ENCODE measurements around the gene EFHD2. TPM values are rescaled to one million over a fixed set of nuclear protein-coding genes. Genes with fewer than 3 reads are reported as not detected.
"Not testable (repeated sequence)": the region's sequence is repeated elsewhere in the genome, so short reads cannot be mapped to it uniquely, and the experiment has no call there.

EFHD2 gene
- total RNA-seq, 4 donors from 2014 or later = 38.9 to 55.7 (median 43.5) TPM

- intact Hi-C loops (cut with DNase I; ENCODE audit: low total_unique reads) = no loop called here
Measured at GRCh38 chr1:15385420-15385819, 24.3 kb upstream of the EFHD2 start.

GRCh38 chr1:15386164-15386749 lies 23.4 kb upstream of the EFHD2 start:
- intact Hi-C loops (cut with DNase I; ENCODE audit: low total_unique reads) = no loop called here
- 26 to 35% methylated on average over 17 of the region's 17 CpGs for WGBS, 2 donors
- no peak overlapping the region for H3K4me3 ChIP-seq (ENCODE audit: low read depth, poor library complexity, severe bottlenecking)

More at GRCh38 chr1:15385420-15385819, 24.3 kb upstream of the EFHD2 start:
- no peak for DNase-seq (ENCODE audit: low spot score in 2 of 2)
- no peak overlapping the region for H3K4me3 ChIP-seq (ENCODE audit: low read depth, poor library complexity, severe bottlenecking)
- TF ChIP-seq POLR2A (IDR thresholded peaks at IDR 0.05) = no peak
- no peak for TF ChIP-seq CTCF (IDR thresholded peaks at IDR 0.05)
- 92 to 94% methylated on average over 3 of the region's 3 CpGs for WGBS, 2 donors

GRCh38 chr1:15388201-15388880 lies 21.3 kb upstream of the EFHD2 start:
- H3K4me3 ChIP-seq (ENCODE audit: low read depth, poor library complexity, severe bottlenecking) = no peak overlapping the region
- 82 to 91% methylated on average over 14 of the region's 15 CpGs for WGBS, 2 donors
- TF ChIP-seq CTCF (IDR thresholded peaks at IDR 0.05) (no peak), POLR2A (IDR thresholded peaks at IDR 0.05) (no peak)
- no peak for DNase-seq (ENCODE audit: low spot score in 2 of 2)
- intact Hi-C loops (cut with DNase I; ENCODE audit: low total_unique reads) = no loop called here

More at GRCh38 chr1:15386164-15386749, 23.4 kb upstream of the EFHD2 start:
- TF ChIP-seq POLR2A (IDR thresholded peaks at IDR 0.05) (no peak), CTCF (IDR thresholded peaks at IDR 0.05) (no peak)
- DNase-seq (ENCODE audit: low spot score in 2 of 2) = no peak

DNA sequence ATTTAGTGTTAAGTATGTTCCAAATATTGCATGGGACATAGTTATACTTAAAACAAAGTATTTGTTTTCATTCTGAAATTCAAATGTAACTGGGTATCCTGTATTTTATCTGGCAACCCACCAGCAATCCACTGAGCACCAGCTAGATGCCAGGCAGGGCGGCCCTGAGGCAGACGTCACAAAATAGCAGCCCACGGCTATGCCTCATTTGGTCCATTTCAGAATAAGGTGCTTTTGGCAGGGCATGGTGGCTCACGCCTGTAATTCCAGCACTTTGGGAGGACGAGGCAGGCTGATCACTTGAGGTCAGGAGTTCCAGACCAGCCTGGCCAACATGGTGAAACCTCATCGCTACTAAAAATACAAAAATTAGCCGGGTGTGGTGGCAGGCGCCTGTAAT lies 19.9 kb upstream of the EFHD2 start:
- intact Hi-C loops (cut with DNase I; ENCODE audit: low total_unique reads); DNase-seq (ENCODE audit: low spot score in 2 of 2); H3K4me3 ChIP-seq (ENCODE audit: low read depth, poor library complexity, severe bottlenecking): not testable (repeated sequence)
- 92 to 95% methylated on average over 8 of the region's 8 CpGs for WGBS, 2 donors

- DNase-seq (ENCODE audit: low spot score in 2 of 2) = no peak
- WGBS, 2 donors = 89 to 95% methylated on average over 8 of the region's 8 CpGs
- TF ChIP-seq POLR2A (IDR thresholded peaks at IDR 0.05) (no peak), CTCF (IDR thresholded peaks at IDR 0.05) (no peak)
- H3K4me3 ChIP-seq (ENCODE audit: low read depth, poor library complexity, severe bottlenecking) = no peak overlapping the region
- intact Hi-C loops (cut with DNase I; ENCODE audit: low total_unique reads) = no loop called here
Measured at GRCh38 chr1:15390667-15391066, 19.0 kb upstream of the EFHD2 start.

- intact Hi-C loops (cut with DNase I; ENCODE audit: low total_unique reads) = no loop called here
- TF ChIP-seq CTCF (IDR thresholded peaks at IDR 0.05) = no peak
- DNase-seq (ENCODE audit: low spot score in 2 of 2) = no peak
- no peak overlapping the region for H3K4me3 ChIP-seq (ENCODE audit: low read depth, poor library complexity, severe bottlenecking)
- 49 to 54% methylated on average over 4 of the region's 4 CpGs for WGBS, 2 donors
Measured at GRCh38 chr1:15391366-15391765, 18.3 kb upstream of the EFHD2 start.
